GM19467 (cell line): ENCODE results near the gene HOXB3.

ENCODE experiments used
- ATAC-seq: cut with Tn5 transposase; IDR thresholded peaks from one replicate; pipeline ENCODE4 v1.9.1; 2021; ENCODE audit warnings: mild to moderate bottlenecking, moderate library complexity; ENCODE audit not compliant: unreplicated experiment

HOXB3 gene

GRCh38 chr17:48588528-48588927, 1.5 kb downstream of the HOXB3 start:
- ATAC-seq: no peak

- ATAC-seq: no peak
These were observed 2.0 kb downstream of the HOXB3 start for GRCh38 chr17:48588074-48588415.

GRCh38 chr17:48587276-48588073, 2.6 kb downstream of the HOXB3 start:
- no peak for ATAC-seq

- no peak for ATAC-seq
These were observed 3.4 kb downstream of the HOXB3 start for GRCh38 chr17:48586355-48587258.

- no peak for ATAC-seq
These were observed 5.8 kb downstream of the HOXB3 start for GRCh38 chr17:48584223-48584741.

GRCh38 chr17:48583708-48584222, 6.3 kb downstream of the HOXB3 start:
- no peak for ATAC-seq

- no peak for ATAC-seq
These were observed 7.3 kb downstream of the HOXB3 start for GRCh38 chr17:48582750-48583069.

GRCh38 chr17:48579760-48580554, 10.1 kb downstream of the HOXB3 start:
- ATAC-seq: no peak

GRCh38 chr17:48579471-48579759, 10.6 kb downstream of the HOXB3 start:
- ATAC-seq: no peak

GRCh38 chr17:48578616-48579470, 11.2 kb downstream of the HOXB3 start:
- no peak for ATAC-seq

GRCh38 chr17:48577946-48578615, 12.0 kb downstream of the HOXB3 start, which contains the start of gene HOXB4:
Gene HOXB4 (minus strand): TSS chr17:48578350. CDS start chr17:48578319, 31 bp downstream.
- ATAC-seq: no peak

GRCh38 chr17:48577330-48577945, 12.6 kb downstream of the HOXB3 start:
- ATAC-seq: no peak

GRCh38 chr17:48576479-48577309, 13.3 kb downstream of the HOXB3 start:
- no peak for ATAC-seq

- ATAC-seq: no peak
These were observed 14.2 kb downstream of the HOXB3 start for GRCh38 chr17:48575673-48576478.

- no peak for ATAC-seq
These were observed 14.9 kb downstream of the HOXB3 start for GRCh38 chr17:48575066-48575582.

GRCh38 chr17:48574505-48575065, 15.5 kb downstream of the HOXB3 start:
- ATAC-seq: no peak
